Colonic mucosa (tissue), 4 donors: ENCODE data around the gene BANK1. TPM values are rescaled to one million over a fixed set of nuclear protein-coding genes. Genes with fewer than 3 reads are reported as not detected.

ENCODE experiments used
- DNase-seq: peaks from one replicate; pipeline ENCODE4 v3.0.0-alpha.2; 2020
- H3K27ac ChIP-seq: fragments of 200-600 bp; one replicate; pipeline ENCODE4 v1.8.0; 2021
- H3K27me3 ChIP-seq: fragments of 200-600 bp; one replicate; pipeline ENCODE4 v1.8.0; 2021
- H3K36me3 ChIP-seq: fragments of 200-600 bp; one replicate; pipeline ENCODE4 v1.8.0; 2021
- H3K4me1 ChIP-seq: fragments of 200-600 bp; one replicate; pipeline ENCODE4 v1.8.0; 2021; ENCODE audit warnings: mild to moderate bottlenecking
- H3K4me3 ChIP-seq: fragments of 200-600 bp; one replicate; pipeline ENCODE4 v1.8.0; 2021
- H3K9ac ChIP-seq, 2 donors: one replicate each; pipeline ENCODE4 v1.7.0; 2013; ENCODE audit warnings: control low read depth in 2 of 2, low read depth in 2 of 2, low read length in 2 of 2
- H3K9me3 ChIP-seq: fragments of 200-600 bp; one replicate; pipeline ENCODE4 v1.8.0; 2021
- CTCF ChIP-seq: fragments of 200-600 bp; IDR thresholded peaks from one replicate; pipeline ENCODE4 v1.8.0; 2022; ENCODE audit warnings: antibody characterized with exemption, mild to moderate bottlenecking
- intact Hi-C: fragments of 100-400 bp; cut with DNase I; formaldehyde crosslinking; loops from one replicate; pipeline ENCODE4 v1.14.1; 2022
- total RNA-seq, 2 donors: library from RNA; stranded (reverse); fragmentation: NEBNext Ultra II Directional in 1 of 2; extraction: Animal tissue kit (Norgen Biotek cat#: 25700) in 1 of 2; gene quantifications; one replicate each; pipeline ENCODE4 v1.2.1, GENCODE V29; 2021
- donor health status: healthy.
- donor health status: DM: no; HTN: no; CAD: no.
- donor health status: DM: no; HTN: no; CAD: no.

The BANK1 gene
- total RNA-seq, 2 donors from 2014 or later, result 0.82 to 1.2 TPM

- TF ChIP-seq CTCF, result no peak
- no peaks in the 10 kb centered on the region for H3K27me3 ChIP-seq
- H3K27ac ChIP-seq, result no peak overlapping the region
- no peaks in the 10 kb centered on the region for H3K4me1 ChIP-seq
- intact Hi-C loops, result no loop called here
- H3K9me3 ChIP-seq, result no peaks in the 10 kb centered on the region
- H3K9ac ChIP-seq, result no peak overlapping the region
- DNase-seq, result no peak
- no peaks in the 10 kb centered on the region for H3K36me3 ChIP-seq
- no peak overlapping the region for H3K4me3 ChIP-seq
These were observed 148.3 kb downstream of the BANK1 start for GRCh38 chr4:101938836-101939235.

GRCh38 chr4:101941816-101942358 lies 151.4 kb downstream of the BANK1 start:
- Histone ChIP-seq H3K27me3 (no peaks in the 10 kb centered on the region), H3K27ac (no peak overlapping the region), H3K36me3 (no peaks in the 10 kb centered on the region), H3K9me3 (no peaks in the 10 kb centered on the region), H3K4me3 (no peak overlapping the region), H3K4me1 (no peaks in the 10 kb centered on the region), H3K9ac (no peak overlapping the region)
- intact Hi-C loops, result no loop called here
- no peak for DNase-seq
- no peak for TF ChIP-seq CTCF

GRCh38 chr4:101942891-101943290 lies 152.4 kb downstream of the BANK1 start:
- no peak for TF ChIP-seq CTCF
- intact Hi-C loops, result no loop called here
- DNase-seq, result no peak
- H3K9ac ChIP-seq, result no peak overlapping the region
- no peak overlapping the region for H3K4me3 ChIP-seq
- no peaks in the 10 kb centered on the region for H3K36me3 ChIP-seq
- H3K4me1 ChIP-seq, result no peaks in the 10 kb centered on the region
- H3K27ac ChIP-seq, result no peak overlapping the region
- H3K27me3 ChIP-seq, result no peaks in the 10 kb centered on the region
- no peaks in the 10 kb centered on the region for H3K9me3 ChIP-seq

- Histone ChIP-seq H3K9ac (no peak overlapping the region), H3K4me3 (no peak overlapping the region), H3K27me3 (no peaks in the 10 kb centered on the region), H3K9me3 (no peaks in the 10 kb centered on the region), H3K36me3 (no peaks in the 10 kb centered on the region), H3K4me1 (no peaks in the 10 kb centered on the region), H3K27ac (no peak overlapping the region)
- TF ChIP-seq CTCF, result no peak
- intact Hi-C loops, result no loop called here
- DNase-seq, result no peak
These were observed 154.1 kb downstream of the BANK1 start for GRCh38 chr4:101944649-101945048.

- Histone ChIP-seq H3K36me3 (no peaks in the 10 kb centered on the region), H3K9me3 (no peaks in the 10 kb centered on the region), H3K9ac (no peak overlapping the region), H3K27me3 (no peaks in the 10 kb centered on the region), H3K27ac (no peak overlapping the region), H3K4me3 (no peak overlapping the region), H3K4me1 (no peaks in the 10 kb centered on the region)
- intact Hi-C loops, result no loop called here
- TF ChIP-seq CTCF, result no peak
- no peak for DNase-seq
These were observed 157.5 kb downstream of the BANK1 start for GRCh38 chr4:101948055-101948454.

GRCh38 chr4:101948951-101949350 lies 158.4 kb downstream of the BANK1 start:
- Histone ChIP-seq H3K9me3 (no peaks in the 10 kb centered on the region), H3K9ac (no peak overlapping the region), H3K4me3 (no peak overlapping the region), H3K4me1 (no peaks in the 10 kb centered on the region), H3K36me3 (no peaks in the 10 kb centered on the region), H3K27ac (no peak overlapping the region), H3K27me3 (no peaks in the 10 kb centered on the region)
- no peak for TF ChIP-seq CTCF
- intact Hi-C loops, result no loop called here
- DNase-seq, result no peak
